ENCODE measurements around the gene CPSF3. TPM values are rescaled to one million over a fixed set of nuclear protein-coding genes. Genes with fewer than 3 reads are reported as not detected.

CPSF3 gene
- total and polyA plus RNA-seq, 5 donors: 13.1 to 19.7 (median 15.1) TPM

Other genes with a start within 250 kb of the CPSF3 start
- 10 to 100 TPM; 13.3 to 19.7 (median 16.0) TPM for gene ASAP2, start 216.8 kb upstream of the CPSF3 start, total RNA-seq
- 9.2 TPM for gene ASAP2, start 216.8 kb upstream of the CPSF3 start, polyA plus RNA-seq
- 100 to 1,000 TPM in 1 of 4 donors, 10 to 100 TPM in 3; 80.5 to 137 (median 84.2) TPM for gene ITGB1BP1, start 126 bp upstream of the CPSF3 start, total RNA-seq
- gene ITGB1BP1, start 126 bp upstream of the CPSF3 start, polyA plus RNA-seq: 126 TPM
- gene IAH1, start 50.9 kb downstream of the CPSF3 start, total RNA-seq: 10 to 100 TPM; 56.5 to 71.2 (median 62.4) TPM
- gene IAH1, start 50.9 kb downstream of the CPSF3 start, polyA plus RNA-seq: 98.2 TPM
- 10 to 100 TPM; 14.1 to 23.1 (median 15.8) TPM for gene ADAM17, start 132.2 kb downstream of the CPSF3 start, total RNA-seq
- gene ADAM17, start 132.2 kb downstream of the CPSF3 start, polyA plus RNA-seq: 7.1 TPM
- 100 to 1,000 TPM; 154 to 201 (median 168) TPM for gene YWHAQ, start 207.3 kb downstream of the CPSF3 start, total RNA-seq
- gene YWHAQ, start 207.3 kb downstream of the CPSF3 start, polyA plus RNA-seq: 128 TPM

All from right cardiac atrium (tissue), 5 donors.